HG02938 (cell line): ENCODE results near the gene RIT1.

Source experiments
- ATAC-seq: cut with Tn5 transposase; IDR thresholded peaks from one replicate; pipeline ENCODE4 v1.9.1; 2021; ENCODE audit warnings: mild to moderate bottlenecking, moderate library complexity; ENCODE audit not compliant: unreplicated experiment

RIT1 gene, protein sequence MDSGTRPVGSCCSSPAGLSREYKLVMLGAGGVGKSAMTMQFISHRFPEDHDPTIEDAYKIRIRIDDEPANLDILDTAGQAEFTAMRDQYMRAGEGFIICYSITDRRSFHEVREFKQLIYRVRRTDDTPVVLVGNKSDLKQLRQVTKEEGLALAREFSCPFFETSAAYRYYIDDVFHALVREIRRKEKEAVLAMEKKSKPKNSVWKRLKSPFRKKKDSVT

DNA sequence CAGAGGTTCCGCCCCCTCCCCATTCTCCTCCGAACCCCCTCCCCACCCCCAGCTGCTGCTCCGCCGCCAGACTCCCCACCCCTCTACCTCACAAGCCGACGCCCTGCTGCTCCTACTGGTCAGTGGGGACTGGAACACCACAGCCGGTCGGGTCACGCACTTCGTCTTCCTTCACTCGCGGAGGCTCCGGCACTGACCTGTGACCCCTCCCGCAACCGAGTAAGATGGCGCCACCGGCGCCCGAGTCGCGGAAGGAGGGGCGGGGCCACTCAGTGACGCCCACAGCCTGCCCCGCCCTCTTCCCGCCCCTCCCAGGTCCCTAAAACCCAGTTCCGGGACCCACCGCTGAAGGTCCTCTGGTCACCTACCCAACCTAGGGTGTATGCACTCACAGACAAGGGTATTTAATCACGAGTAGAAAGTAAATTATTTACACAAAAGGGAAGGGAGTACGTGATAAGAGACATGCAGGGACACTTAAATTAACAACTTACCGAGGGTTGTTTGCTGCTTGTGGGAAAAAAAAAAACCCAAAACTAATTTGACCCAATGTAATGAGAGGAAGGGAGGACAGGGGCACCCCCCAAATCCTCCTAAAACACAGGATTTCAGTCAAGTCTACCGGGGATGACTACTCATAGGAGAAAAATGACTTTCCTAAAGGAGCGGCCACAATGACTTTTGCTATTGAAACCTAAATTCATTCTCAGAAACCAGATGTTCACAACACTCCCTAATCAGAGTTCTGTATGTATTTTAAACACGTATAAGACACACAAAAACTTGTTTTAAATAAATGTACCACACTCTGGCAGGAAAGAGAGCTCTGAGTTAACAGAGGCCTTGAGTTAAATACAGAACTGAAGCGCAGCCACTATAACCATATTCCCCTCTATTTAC lies at the start of gene RIT1:
RIT1 (minus strand) TSS at position 194 of the 900 bp plus-strand sequence. CDS start 588 bp downstream, outside the sequence.
- peak; percentile 65 for ATAC-seq

DNA sequence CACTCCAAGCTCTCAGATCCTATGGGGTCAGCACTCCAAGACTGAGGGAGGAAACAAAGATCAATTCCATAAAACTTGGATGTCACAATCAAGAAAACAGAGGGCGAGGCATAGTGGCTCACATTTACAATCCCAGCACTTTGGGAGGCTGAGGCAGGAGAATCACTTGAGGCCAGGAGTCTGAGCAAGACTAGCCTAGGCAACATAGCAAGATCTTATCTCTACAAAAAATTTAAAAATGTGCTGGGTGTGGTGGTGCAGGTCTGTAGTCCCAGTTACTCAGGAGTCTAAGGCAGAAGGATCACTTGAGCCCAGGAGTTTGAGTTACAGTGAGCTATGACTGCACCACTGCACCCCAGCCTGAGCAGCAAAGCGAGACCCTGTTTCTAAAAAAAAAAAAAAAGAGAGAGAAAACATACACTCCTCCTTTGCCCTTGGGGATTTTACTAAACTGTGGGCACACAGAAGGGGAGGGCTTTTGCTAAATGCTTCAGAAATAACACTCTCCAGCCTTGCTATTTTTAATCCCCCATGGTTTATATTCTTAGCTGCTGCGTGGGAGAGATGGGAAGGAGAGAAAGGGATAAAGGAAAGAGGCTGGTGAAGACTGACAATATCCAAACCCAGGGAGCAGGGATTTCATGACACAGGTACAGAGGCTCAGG lies 49.1 kb upstream of the RIT1 start:
- ATAC-seq = no peak

DNA sequence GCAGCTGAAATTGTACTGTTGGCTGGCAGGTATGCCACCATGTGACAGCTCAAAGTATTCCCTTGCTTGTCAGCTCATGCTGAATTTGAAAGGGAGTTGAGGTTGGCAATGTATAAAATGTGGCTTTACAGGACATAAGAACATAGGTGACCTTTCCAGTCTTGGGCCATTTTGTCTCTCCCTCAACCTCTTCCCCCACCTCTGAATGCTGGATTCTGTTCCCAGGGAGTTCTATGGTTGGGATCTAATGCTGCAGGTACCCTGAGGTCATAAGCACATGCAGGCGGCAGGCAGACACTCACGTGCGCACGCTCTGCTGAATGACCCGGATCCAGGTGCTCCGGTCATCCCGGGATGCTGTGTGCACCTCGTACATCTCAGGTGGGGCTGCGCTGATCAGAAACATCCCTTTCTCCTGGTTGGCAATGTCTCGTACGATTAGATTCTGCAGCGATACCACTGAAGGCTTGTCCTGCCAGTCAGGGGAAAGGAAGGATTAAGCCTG lies 46.3 kb upstream of the RIT1 start:
- no peak for ATAC-seq

DNA sequence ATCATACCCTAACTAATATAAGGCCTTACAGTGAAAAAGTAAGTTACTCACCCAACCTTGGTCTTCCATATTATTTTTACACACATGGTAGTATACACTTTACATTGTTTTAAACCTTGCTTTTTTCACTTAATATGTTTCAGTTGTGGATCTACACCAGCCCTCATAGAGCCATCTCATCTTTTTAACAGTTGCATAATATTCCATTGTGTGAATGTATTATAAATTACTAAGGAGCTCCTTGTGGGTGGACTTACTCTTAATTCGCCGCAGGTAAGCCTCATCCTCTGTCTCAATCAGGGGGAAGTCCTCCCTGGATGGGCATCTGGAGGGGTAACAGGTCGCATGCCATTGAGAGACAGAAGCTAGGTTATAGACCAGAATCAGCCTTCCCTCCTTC lies 43.5 kb upstream of the RIT1 start:
- no peak for ATAC-seq

DNA sequence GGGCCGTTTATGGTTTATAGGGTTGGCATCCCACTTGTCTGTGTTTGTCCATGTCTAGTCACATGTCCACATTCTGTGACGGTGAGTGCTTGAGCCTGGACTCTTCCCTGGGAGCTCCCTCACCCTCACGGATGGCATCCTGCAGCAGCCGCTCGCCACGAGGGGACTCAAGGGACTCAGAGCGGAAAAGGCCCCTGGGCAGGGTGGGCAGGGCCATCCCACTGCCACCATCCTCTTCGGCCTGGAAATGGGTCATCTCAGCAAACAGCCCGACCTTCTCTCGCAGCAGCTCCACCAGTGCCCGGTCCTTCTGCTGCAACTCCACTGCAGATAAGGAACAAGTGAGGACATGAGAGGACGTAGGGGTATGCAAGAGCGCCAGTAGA lies 41.3 kb upstream of the RIT1 start:
- no peak for ATAC-seq

DNA sequence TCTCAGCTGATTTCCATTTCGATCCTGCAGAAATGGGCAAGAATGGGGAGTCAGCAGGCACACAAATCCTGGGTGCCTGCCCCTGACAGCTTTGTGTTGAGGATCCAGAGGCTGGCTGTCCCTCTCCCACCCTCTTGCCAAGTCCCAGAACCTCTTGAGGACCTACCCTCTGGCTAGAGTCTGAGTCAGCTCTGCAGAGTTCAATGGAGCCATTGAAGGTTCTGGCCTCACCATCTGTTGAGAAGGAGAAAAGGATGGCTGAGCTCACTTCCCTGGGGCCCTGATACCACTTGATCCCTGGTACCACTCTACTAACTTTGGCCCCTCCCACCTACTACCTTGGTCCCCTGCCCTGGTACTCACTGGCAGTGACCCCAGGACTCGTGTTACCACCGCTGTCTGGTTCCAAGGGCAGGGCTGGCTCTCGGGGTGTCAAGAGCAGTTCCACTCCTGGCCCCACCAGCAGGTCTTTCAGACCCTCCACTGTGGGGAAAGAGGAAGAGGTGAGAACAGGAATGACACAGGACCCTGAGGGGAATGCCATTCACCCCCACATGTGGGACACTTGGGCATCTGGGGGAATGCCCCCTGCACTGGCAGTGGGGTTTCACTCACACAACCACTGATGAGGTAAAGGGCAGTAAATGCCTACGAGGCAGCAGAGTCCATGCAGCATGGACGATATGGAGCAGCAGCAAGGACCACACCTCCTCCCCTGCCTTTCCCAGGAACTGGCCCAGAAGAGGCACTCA lies 40.8 kb upstream of the RIT1 start:
- ATAC-seq = no peak

DNA sequence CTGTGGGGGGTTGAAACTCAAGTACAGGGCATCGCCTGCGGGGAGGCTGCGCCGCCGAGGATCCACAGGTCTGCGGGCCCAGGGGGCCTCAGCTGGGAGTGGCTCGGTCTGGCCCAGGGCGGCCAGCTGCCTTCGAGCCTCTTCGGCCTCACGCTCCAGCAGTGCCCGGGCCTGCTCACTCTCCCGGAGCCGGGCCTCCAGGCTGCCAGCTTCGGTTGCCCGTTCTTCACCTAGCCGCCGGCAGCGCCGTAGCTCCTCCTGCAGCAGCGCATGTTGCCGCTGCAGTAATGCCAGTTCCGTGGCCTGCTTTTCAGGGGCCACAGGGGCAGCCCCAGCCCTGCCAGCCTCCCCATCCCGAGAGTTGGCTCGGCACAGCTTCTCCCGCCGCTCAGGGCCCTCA lies 39.7 kb upstream of the RIT1 start:
- ATAC-seq = no peak

DNA sequence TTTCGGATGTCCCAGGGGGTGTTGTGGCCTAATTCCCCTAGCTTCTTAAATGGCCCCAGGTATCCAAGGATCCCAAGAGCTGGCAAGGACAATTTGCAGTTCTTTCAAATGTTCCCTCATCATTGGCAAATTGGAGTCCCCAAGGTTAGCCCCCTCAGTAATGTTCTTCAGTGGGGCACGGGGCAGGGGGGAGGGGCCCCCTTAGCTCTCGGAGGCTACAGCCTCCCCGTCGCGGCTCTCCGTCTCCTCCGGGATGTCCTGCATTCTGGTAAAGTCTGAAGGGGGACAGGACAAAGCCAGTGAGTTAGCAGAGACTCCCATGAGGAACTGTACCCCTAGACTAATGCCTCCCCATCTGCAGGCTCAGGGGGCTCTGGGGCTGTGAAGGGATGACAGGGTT lies 36.6 kb upstream of the RIT1 start:
- no peak for ATAC-seq

DNA sequence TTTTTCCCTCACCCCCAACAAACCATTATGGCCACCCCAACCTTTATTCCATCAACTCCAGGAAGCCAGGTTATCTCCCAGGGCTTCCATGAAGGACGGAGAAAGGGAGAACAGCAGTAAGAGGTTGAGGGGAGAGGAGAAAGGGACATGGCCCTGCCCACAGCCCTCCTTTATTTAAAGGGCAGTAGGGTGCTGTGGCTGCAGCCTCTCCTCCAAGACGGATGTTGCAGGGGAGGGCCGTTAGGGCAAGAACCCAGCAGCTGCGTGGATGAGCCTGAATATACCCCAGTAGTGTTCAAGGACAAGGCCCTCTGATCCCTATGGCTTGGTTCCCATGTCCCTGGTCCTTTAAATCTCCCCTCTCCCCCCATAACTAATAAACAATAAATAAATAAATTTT lies 36.1 kb upstream of the RIT1 start:
- ATAC-seq = no peak

DNA sequence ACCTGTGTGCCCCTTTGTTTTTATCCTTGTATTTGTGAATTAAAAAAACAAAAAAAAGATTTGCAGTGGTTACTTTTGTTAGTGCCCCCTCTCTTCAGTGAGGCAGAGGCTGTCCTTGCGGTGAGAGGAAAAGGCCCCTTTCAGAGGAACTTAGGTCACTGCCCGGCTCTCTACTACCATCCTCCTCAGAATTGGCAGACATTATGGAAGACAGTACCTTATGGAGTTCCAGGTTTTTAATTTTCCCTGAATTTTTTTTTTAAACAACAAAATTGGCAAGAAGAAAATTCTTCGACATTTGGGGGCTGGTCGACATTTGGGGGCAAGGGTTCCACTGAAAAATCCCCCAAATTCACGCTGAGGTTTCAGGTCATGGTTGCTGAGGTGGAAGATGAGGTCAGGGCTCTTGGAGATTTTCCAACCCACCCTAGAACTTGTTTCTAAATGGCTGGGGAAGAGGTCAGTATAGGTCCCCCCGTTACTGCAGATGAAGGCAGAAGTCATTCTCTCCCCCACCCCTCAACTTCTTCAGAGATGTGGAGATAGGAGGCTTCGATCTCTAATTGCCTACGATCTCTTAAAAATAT lies 35.6 kb upstream of the RIT1 start:
- no peak for ATAC-seq

DNA sequence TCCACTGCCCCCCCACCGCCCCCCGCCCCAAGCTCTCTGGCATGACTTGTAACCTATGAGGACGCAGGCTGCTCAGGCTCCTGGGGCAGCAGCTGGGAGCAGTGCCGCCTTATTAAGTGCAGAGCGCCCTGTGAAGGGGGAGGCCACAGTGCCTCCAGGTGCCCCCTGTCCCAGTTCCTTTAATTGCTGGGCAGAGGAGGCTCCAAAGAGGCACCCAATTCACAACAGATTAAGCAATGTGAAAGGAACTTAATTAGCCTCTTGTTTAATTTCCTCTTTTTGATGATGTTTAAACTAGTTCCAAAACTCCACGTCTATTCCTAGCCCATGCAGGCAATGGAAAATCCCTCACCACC lies 33.3 kb upstream of the RIT1 start:
- ATAC-seq = no peak

DNA sequence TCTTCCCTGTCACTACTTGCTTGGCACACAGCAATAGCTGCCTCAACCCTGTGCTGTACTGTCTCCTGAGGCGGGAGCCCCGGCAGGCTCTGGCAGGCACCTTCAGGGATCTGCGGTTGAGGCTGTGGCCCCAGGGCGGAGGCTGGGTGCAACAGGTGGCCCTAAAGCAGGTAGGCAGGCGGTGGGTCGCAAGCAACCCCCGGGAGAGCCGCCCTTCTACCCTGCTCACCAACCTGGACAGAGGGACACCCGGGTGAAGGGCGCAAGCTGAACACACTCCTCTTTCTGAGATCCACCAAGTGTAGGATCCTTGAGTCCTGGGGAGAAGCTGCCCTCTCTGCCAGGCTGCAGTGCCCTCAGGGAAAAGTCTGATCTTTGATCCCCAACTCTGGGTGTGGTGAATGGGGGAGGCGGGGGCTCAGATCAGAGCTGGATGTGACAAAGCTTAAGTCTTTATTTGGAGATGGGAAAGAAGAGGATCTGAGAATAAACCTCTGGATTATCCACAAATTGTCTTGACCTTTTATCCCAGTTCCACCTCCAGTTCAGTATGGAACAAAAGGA lies 31.5 kb upstream of the RIT1 start:
- no peak for ATAC-seq

DNA sequence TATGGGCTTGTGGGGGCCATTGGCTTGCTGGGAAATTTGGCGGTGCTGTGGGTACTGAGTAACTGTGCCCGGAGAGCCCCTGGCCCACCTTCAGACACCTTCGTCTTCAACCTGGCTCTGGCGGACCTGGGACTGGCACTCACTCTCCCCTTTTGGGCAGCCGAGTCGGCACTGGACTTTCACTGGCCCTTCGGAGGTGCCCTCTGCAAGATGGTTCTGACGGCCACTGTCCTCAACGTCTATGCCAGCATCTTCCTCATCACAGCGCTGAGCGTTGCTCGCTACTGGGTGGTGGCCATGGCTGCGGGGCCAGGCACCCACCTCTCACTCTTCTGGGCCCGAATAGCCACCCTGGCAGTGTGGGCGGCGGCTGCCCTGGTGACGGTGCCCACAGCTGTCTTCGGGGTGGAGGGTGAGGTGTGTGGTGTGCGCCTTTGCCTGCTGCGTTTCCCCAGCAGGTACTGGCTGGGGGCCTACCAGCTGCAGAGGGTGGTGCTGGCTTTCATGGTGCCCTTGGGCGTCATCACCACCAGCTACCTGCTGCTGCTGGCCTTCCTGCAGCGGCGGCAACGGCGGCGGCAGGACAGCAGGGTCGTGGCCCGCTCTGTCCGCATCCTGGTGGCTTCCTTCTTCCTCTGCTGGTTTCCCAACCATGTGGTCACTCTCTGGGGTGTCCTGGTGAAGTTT lies 30.8 kb upstream of the RIT1 start:
- ATAC-seq = no peak

DNA sequence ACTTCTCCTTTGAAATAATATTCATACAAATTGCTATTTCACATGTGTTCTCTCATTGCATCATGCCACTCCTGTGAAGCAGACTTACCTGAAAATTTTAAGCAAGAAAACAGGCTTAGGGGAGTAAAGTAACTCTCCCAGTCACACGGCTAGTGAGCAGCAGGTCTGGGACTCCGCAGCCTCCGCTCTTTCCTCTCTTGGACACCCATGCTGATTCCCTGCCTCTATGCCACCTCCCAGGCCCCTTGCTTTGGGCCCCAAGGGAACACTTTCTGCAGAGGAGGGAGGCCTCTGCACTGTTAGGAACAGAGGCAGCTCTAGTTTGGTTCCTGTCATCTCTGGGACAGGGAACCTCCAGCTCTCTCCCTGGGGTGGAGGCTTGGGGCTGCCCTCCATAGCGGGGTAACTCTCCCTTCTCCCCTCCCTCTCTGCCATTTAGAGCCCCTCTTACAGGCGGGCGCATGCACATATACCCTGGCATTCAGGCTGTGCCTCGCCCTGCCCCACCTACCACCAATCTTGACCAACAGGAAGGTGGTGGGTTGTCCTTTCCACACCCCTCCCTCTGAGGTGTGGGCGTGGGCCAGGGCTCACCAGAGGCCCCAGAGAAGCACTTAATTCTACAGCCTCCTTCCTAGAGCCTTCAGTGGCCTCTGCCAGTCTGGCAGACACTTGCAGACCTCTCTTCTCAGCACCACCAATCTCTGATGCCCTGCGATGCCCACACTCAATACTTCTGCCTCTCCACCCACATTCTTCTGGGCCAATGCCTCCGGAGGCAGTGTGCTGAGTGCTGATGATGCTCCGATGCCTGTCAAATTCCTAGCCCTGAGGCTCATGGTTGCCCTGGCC lies 30.1 kb upstream of the RIT1 start, which contains the start of gene RXFP4:
RXFP4 (plus strand) TSS at position 646 of the 852 bp plus-strand sequence; CDS start at position 718, 72 bp downstream.
- no peak for ATAC-seq

DNA sequence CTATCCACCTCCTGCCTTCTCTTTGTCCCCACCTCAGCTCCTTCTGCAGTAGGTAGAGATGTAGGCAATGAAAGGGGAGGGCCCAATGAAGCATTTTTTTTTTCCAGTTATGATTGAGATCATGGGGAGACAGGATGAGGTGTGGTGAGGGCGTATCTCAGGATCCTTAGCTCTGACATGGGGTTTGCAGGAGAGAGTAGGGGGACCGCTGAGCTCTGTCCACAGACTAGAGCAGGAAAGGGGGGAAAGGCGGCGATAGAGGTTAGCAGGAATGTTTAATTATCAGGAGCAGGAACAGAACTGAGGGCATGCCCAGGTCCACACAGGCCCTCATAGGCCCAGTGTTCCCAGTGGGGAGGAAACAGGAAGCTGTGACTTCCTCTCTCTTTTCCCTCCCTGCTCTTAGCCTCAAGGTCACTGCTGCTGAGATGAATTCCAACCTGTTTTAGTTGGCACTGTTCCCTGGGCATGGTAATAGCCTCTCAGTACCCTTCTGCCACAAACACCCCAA lies 29.4 kb upstream of the RIT1 start:
- ATAC-seq = no peak

DNA sequence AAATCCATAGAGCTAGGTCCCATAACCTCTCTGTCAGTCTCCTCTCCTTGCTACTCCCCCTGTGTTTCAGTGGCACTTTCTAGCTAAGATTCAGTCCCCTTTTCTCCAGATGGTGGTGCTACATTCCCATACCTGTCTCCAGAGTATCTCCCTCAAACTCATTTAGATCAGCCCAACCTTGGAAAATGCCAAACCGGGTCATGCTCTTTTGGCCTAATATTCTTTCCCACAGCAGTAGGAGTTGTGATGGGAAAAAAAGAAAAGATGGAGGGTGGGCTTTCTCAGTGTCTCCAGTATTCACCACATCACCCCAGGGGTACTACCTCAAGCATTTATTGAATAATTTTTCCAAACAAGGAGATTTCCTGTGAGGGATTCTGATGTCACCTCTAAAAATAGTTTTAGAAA lies 27.1 kb upstream of the RIT1 start:
- ATAC-seq = no peak

DNA sequence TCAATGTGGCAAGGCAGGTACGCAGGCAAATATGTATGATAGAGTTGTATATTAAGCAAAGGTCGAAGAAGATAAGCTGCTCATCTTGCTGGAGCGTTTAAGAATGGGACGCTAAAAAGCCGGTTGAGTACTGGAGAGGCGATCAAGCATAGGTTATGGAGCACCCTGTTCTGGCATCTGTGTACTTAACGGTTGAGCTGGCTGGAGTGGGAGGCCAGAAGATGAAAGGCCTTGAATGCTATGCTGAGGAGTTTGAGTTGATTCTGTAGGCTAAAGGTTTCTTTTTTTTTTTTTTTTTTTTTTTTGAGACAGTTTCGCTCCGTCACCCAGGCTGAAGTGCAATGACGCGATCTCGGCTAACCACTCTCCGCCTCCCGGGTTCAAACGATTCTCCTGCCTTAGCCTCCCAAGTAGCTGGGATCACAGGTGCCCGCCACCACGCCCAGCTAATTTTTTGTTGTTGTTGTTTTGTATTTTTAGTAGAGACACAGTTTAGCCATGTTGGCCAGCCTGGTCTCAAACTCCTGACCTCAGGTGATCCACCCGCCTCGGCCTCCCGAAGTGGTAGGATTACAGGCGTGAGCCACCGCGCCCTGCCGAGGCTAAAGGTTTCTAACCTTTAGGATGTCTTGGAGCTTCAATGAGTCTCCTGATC lies 23.9 kb upstream of the RIT1 start:
- no peak for ATAC-seq
